Gastroesophageal sphincter (tissue), 4 donors: ENCODE data around the gene CROCC2. TPM values are rescaled to one million over a fixed set of nuclear protein-coding genes. Genes with fewer than 3 reads are reported as not detected.

Experiments
- ATAC-seq: fragments of 150-250 bp; one replicate; pipeline ENCODE4 v1.9.1; 2016; ENCODE audit warnings: mild to moderate bottlenecking, moderate library complexity
- H3K27ac ChIP-seq, 4 donors: fragments of 200-600 bp; sonication (generic) in 3 of 4; 1 replicate in 3 of 4; 2 replicates in 1 of 4; pipeline ENCODE4 v1.5.1; 2016 to 2019
- H3K27me3 ChIP-seq: fragments of 200-600 bp; sonication (generic); one replicate; pipeline ENCODE4 v1.5.1; 2019
- H3K36me3 ChIP-seq, 2 donors: fragments of 200-600 bp; sonication (generic); one replicate each; pipeline ENCODE4 v1.5.1; 2019; ENCODE audit warnings: control low read depth in 1 of 2
- H3K4me1 ChIP-seq, 3 donors: fragments of 200-600 bp; sonication (generic); 1 replicate in 2 of 3; 2 replicates in 1 of 3; pipeline ENCODE4 v1.5.1; 2016 to 2019; ENCODE audit warnings: control low read depth in 2 of 3
- H3K4me3 ChIP-seq, 2 donors: fragments of 200-600 bp; sonication (generic); one replicate each; pipeline ENCODE4 v1.5.1; 2019; ENCODE audit warnings: mild to moderate bottlenecking in 1 of 2, moderate library complexity in 1 of 2
- H3K9me3 ChIP-seq, 3 donors: fragments of 200-600 bp; sonication (generic); one replicate each; pipeline ENCODE4 v1.5.1; 2017 to 2019; ENCODE audit warnings: control low read depth in 2 of 3
- CTCF ChIP-seq, 4 experiments: fragments of 200-600 bp in 2 of 4; fragments of 450-650 bp in 2 of 4; sonication (generic) in 1 of 4; IDR thresholded peaks; one replicate each; pipeline ENCODE4 v1.5.1; 2017 to 2019; ENCODE audit warnings: antibody characterized with exemption in 4 of 4, mild to moderate bottlenecking in 2 of 4, moderate library complexity in 2 of 4
- EP300 ChIP-seq: sonication (generic); formaldehyde crosslinking; IDR thresholded peaks from one replicate; pipeline ENCODE4 v1.6.1; 2017; ENCODE audit warnings: antibody characterized with exemption, mild to moderate bottlenecking
- POLR2A ChIP-seq, 2 donors: fragments of 450-650 bp; IDR thresholded peaks; one replicate each; pipeline ENCODE4 v1.6.1; 2017; ENCODE audit warnings: antibody characterized with exemption in 2 of 2, mild to moderate bottlenecking in 2 of 2, moderate library complexity in 1 of 2
- POLR2AphosphoS5 ChIP-seq: sonication (generic); formaldehyde crosslinking; IDR thresholded peaks from one replicate; pipeline ENCODE4 v1.6.1; 2017; ENCODE audit warnings: antibody characterized with exemption
- WGBS, 2 donors: methylation state at CpG; one replicate each; pipeline ENCODE4 v1.1.5; 2018; ENCODE audit warnings: low coverage in 1 of 2; 5-methylcytosine and 5-hydroxymethylcytosine counted together
- total RNA-seq, 4 donors: library from RNA; depleted of rRNA; stranded (reverse); fragments of >200 nt; gene quantifications; one replicate each; pipeline ENCODE4 v1.1.0, GENCODE V29; 2016

Gene CROCC2
- total RNA-seq, 4 donors from 2014 or later = not detected

GRCh38 chr2:240990266-240990529 is 84.1 kb downstream of the CROCC2 start:
- Histone ChIP-seq H3K36me3 (no peaks in the 10 kb centered on the region), H3K9me3 (peaks cover 0 to 13% (median 0%) of the 10 kb centered on the region in 3 donors), H3K27me3 (peaks cover 19% of the 10 kb centered on the region), H3K27ac (no peak overlapping the region), H3K4me1 (peaks cover 0 to 58% (median 15%) of the 10 kb centered on the region in 3 donors), H3K4me3 (no peak overlapping the region)
- no peak for ATAC-seq
- WGBS, 2 donors = 66% methylated on average over 2 of the region's 2 CpGs; no CpG with 5 or more reads in 1 of the 2 donors
- no peak for TF ChIP-seq POLR2A (IDR thresholded peaks at IDR 0.05)
- TF ChIP-seq CTCF (IDR thresholded peaks at IDR 0.05) = no peak
- no peak for TF ChIP-seq EP300
- no peak for TF ChIP-seq POLR2AphosphoS5

GRCh38 chr2:240990726-240991377 is 84.7 kb downstream of the CROCC2 start:
- H3K9me3 ChIP-seq = peaks cover 0 to 13% (median 0%) of the 10 kb centered on the region in 3 donors
- peaks cover 0 to 64% (median 15%) of the 10 kb centered on the region in 3 donors for H3K4me1 ChIP-seq
- peaks cover 15% of the 10 kb centered on the region for H3K27me3 ChIP-seq
- TF ChIP-seq POLR2AphosphoS5 (no peak), POLR2A (IDR thresholded peaks at IDR 0.05) (no peak)
- peak overlapping the region in 3 of 4 donors; percentile 60 to 78 (median 73) for H3K27ac ChIP-seq
- WGBS, 2 donors = 92 to 100% methylated on average over 1 to 6 of the region's 13 CpGs
- H3K4me3 ChIP-seq = no peak overlapping the region
- H3K36me3 ChIP-seq = no peaks in the 10 kb centered on the region
- no peak for ATAC-seq

GRCh38 chr2:240991378-240992263 is 85.5 kb downstream of the CROCC2 start:
- peak overlapping the region in 3 of 4 donors; percentile 60 to 78 (median 73) for H3K27ac ChIP-seq
- peaks cover 0 to 67% (median 15%) of the 10 kb centered on the region in 3 donors for H3K4me1 ChIP-seq
- no peak overlapping the region for H3K4me3 ChIP-seq
- H3K27me3 ChIP-seq = peaks cover 8% of the 10 kb centered on the region
- H3K9me3 ChIP-seq = peaks cover 0 to 13% (median 0%) of the 10 kb centered on the region in 3 donors
- peak; percentile 85 for ATAC-seq
- 49 to 73% methylated on average over 5 of the region's 33 CpGs for WGBS, 2 donors
- TF ChIP-seq POLR2AphosphoS5 (peak; percentile 89), CTCF (IDR thresholded peaks at IDR 0.05) (no peak)
- no peaks in the 10 kb centered on the region for H3K36me3 ChIP-seq

GRCh38 chr2:240992572-240993291 is 86.6 kb downstream of the CROCC2 start:
- Histone ChIP-seq H3K4me3 (no peak overlapping the region), H3K4me1 (peaks cover 0 to 67% (median 13%) of the 10 kb centered on the region in 3 donors), H3K27ac (peak overlapping the region in 3 of 4 donors; percentile 60 to 73 (median 70)), H3K27me3 (no peaks in the 10 kb centered on the region), H3K36me3 (no peaks in the 10 kb centered on the region), H3K9me3 (peaks cover 0 to 9% (median 0%) of the 10 kb centered on the region in 3 donors)
- no peak for TF ChIP-seq POLR2AphosphoS5
- ATAC-seq = no peak
- 88 to 100% methylated on average over 1 to 6 of the region's 20 CpGs for WGBS, 2 donors

GRCh38 chr2:240993446-240994170 is 87.5 kb downstream of the CROCC2 start:
- Histone ChIP-seq H3K9me3 (peaks cover 0 to under 1% (median 0%) of the 10 kb centered on the region in 3 donors), H3K27me3 (no peaks in the 10 kb centered on the region), H3K27ac (no peak overlapping the region), H3K36me3 (no peaks in the 10 kb centered on the region), H3K4me1 (peaks cover 0 to 67% (median 13%) of the 10 kb centered on the region in 3 donors), H3K4me3 (no peak overlapping the region)
- TF ChIP-seq EP300 = no peak
- TF ChIP-seq POLR2A (IDR thresholded peaks at IDR 0.05) = no peak
- TF ChIP-seq CTCF (IDR thresholded peaks at IDR 0.05) = no peak
- TF ChIP-seq POLR2AphosphoS5 = no peak
- WGBS, 2 donors = 69 to 83% methylated on average over 2 of the region's 19 CpGs
- ATAC-seq = no peak
